GM23338 (cell line): ENCODE measurements around the gene DHX58.

Experiments used
- CREB1 ChIP-seq: fragments of 250-450 bp; sonication (Bioruptor Pico); IDR thresholded peaks from 2 replicates; pipeline ENCODE4 v1.5.0; 2020; ENCODE audit warnings: low read depth, mild to moderate bottlenecking, moderate library complexity
- EZH2 ChIP-seq: fragments of 200-600 bp; sonication (generic); IDR thresholded peaks from one replicate; pipeline ENCODE4 v1.8.0; 2017; ENCODE audit warnings: antibody characterized with exemption, mild to moderate bottlenecking, low read depth; ENCODE audit not compliant: unreplicated experiment
- EZH2phosphoT487 ChIP-seq: fragments of 200-600 bp; sonication (generic); IDR thresholded peaks from one replicate; pipeline ENCODE4 v1.8.1; 2018; ENCODE audit warnings: antibody characterized with exemption; ENCODE audit not compliant: unreplicated experiment
- JUNB ChIP-seq: IDR thresholded peaks from one replicate; pipeline ENCODE4 v1.6.1; 2016; ENCODE audit warnings: antibody characterized with exemption; ENCODE audit not compliant: unreplicated experiment
- NANOG ChIP-seq: IDR thresholded peaks from 2 replicates; pipeline ENCODE4 v1.6.1; 2016; ENCODE audit warnings: antibody characterized with exemption, borderline replicate concordance
- POLR2AphosphoS5 ChIP-seq: IDR thresholded peaks from 2 replicates; pipeline ENCODE4 v1.6.1; 2016; ENCODE audit warnings: antibody characterized with exemption, low read depth
- STAT1 ChIP-seq: IDR thresholded peaks from one replicate; pipeline ENCODE4 v1.6.1; 2016; ENCODE audit warnings: antibody characterized with exemption; ENCODE audit not compliant: unreplicated experiment
- ZNF114 ChIP-seq: fragments of 250-450 bp; sonication (Bioruptor Pico); IDR thresholded peaks from 2 replicates; pipeline ENCODE4 v1.5.0; 2020; ENCODE audit warnings: mild to moderate bottlenecking, moderate library complexity
- ZNF331 ChIP-seq: fragments of 250-450 bp; sonication (Bioruptor Pico); IDR thresholded peaks from 2 replicates; pipeline ENCODE4 v1.5.0; 2020; ENCODE audit warnings: low read depth, mild to moderate bottlenecking, moderate library complexity
- TF ChIP-seq, protein P1 (sequence below), 2 experiments: fragments of 200-600 bp in 1 of 2; sonication (generic) in 1 of 2; conservative IDR thresholded peaks; 2 replicates each; pipeline versions ENCODE4 v1.5.1 to v1.6.1; 2016 to 2017; ENCODE audit warnings: antibody characterized with exemption in 2 of 2, low read depth in 2 of 2, mild to moderate bottlenecking in 2 of 2, moderate library complexity in 1 of 2
- TF ChIP-seq, protein P2 (sequence below): IDR thresholded peaks from one replicate; pipeline ENCODE4 v1.6.1; 2018; ENCODE audit warnings: antibody characterized with exemption; ENCODE audit not compliant: unreplicated experiment
- TF ChIP-seq, protein P3 (sequence below): IDR thresholded peaks from 2 replicates; pipeline ENCODE4 v1.6.1; 2016; ENCODE audit warnings: antibody characterized with exemption
- TF ChIP-seq, protein P4 (sequence below): fragments of 250-450 bp; sonication (Bioruptor Pico); IDR thresholded peaks from 2 replicates; pipeline ENCODE4 v1.5.0; 2020; ENCODE audit warnings: mild to moderate bottlenecking, moderate library complexity

DNA sequence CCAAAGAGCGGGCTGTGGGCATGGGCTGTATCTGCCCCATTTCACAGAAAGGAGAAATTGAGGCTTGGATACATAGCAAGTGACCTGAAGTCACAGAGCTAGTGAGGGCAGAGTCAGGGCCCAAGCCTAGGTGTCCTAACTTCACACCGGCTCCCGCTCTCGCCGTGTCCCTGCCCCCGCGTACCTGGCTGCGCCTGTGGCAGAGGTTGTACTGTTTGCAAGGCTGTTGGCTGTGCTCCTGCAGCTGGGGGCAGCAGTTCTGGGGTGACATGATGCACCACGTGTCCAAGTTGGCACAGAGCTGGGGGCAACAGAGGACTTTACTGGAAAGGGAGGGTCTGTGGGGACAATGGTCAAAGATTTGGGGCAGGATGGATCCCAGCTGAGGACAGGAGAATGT, 3.4 kb downstream of the DHX58 start:
- TF ChIP-seq, protein P1, sequence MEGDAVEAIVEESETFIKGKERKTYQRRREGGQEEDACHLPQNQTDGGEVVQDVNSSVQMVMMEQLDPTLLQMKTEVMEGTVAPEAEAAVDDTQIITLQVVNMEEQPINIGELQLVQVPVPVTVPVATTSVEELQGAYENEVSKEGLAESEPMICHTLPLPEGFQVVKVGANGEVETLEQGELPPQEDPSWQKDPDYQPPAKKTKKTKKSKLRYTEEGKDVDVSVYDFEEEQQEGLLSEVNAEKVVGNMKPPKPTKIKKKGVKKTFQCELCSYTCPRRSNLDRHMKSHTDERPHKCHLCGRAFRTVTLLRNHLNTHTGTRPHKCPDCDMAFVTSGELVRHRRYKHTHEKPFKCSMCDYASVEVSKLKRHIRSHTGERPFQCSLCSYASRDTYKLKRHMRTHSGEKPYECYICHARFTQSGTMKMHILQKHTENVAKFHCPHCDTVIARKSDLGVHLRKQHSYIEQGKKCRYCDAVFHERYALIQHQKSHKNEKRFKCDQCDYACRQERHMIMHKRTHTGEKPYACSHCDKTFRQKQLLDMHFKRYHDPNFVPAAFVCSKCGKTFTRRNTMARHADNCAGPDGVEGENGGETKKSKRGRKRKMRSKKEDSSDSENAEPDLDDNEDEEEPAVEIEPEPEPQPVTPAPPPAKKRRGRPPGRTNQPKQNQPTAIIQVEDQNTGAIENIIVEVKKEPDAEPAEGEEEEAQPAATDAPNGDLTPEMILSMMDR (conservative IDR thresholded peaks at IDR 0.05; ENCODE audit: low read depth in 2 of 2) = no peak
- no peak for TF ChIP-seq EZH2
- TF ChIP-seq NANOG = no peak
- TF ChIP-seq, protein P2, sequence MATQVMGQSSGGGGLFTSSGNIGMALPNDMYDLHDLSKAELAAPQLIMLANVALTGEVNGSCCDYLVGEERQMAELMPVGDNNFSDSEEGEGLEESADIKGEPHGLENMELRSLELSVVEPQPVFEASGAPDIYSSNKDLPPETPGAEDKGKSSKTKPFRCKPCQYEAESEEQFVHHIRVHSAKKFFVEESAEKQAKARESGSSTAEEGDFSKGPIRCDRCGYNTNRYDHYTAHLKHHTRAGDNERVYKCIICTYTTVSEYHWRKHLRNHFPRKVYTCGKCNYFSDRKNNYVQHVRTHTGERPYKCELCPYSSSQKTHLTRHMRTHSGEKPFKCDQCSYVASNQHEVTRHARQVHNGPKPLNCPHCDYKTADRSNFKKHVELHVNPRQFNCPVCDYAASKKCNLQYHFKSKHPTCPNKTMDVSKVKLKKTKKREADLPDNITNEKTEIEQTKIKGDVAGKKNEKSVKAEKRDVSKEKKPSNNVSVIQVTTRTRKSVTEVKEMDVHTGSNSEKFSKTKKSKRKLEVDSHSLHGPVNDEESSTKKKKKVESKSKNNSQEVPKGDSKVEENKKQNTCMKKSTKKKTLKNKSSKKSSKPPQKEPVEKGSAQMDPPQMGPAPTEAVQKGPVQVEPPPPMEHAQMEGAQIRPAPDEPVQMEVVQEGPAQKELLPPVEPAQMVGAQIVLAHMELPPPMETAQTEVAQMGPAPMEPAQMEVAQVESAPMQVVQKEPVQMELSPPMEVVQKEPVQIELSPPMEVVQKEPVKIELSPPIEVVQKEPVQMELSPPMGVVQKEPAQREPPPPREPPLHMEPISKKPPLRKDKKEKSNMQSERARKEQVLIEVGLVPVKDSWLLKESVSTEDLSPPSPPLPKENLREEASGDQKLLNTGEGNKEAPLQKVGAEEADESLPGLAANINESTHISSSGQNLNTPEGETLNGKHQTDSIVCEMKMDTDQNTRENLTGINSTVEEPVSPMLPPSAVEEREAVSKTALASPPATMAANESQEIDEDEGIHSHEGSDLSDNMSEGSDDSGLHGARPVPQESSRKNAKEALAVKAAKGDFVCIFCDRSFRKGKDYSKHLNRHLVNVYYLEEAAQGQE = no peak
- TF ChIP-seq POLR2AphosphoS5 = no peak
- no peak for TF ChIP-seq EZH2phosphoT487
- TF ChIP-seq, protein P3, sequence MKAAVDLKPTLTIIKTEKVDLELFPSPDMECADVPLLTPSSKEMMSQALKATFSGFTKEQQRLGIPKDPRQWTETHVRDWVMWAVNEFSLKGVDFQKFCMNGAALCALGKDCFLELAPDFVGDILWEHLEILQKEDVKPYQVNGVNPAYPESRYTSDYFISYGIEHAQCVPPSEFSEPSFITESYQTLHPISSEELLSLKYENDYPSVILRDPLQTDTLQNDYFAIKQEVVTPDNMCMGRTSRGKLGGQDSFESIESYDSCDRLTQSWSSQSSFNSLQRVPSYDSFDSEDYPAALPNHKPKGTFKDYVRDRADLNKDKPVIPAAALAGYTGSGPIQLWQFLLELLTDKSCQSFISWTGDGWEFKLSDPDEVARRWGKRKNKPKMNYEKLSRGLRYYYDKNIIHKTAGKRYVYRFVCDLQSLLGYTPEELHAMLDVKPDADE = no peak
- TF ChIP-seq ZNF114 (CRISPR knock-in tag) = no peak
- no peak for TF ChIP-seq CREB1 (CRISPR knock-in tag)
- TF ChIP-seq JUNB = no peak
- no peak for TF ChIP-seq ZNF331
- TF ChIP-seq, protein P4, sequence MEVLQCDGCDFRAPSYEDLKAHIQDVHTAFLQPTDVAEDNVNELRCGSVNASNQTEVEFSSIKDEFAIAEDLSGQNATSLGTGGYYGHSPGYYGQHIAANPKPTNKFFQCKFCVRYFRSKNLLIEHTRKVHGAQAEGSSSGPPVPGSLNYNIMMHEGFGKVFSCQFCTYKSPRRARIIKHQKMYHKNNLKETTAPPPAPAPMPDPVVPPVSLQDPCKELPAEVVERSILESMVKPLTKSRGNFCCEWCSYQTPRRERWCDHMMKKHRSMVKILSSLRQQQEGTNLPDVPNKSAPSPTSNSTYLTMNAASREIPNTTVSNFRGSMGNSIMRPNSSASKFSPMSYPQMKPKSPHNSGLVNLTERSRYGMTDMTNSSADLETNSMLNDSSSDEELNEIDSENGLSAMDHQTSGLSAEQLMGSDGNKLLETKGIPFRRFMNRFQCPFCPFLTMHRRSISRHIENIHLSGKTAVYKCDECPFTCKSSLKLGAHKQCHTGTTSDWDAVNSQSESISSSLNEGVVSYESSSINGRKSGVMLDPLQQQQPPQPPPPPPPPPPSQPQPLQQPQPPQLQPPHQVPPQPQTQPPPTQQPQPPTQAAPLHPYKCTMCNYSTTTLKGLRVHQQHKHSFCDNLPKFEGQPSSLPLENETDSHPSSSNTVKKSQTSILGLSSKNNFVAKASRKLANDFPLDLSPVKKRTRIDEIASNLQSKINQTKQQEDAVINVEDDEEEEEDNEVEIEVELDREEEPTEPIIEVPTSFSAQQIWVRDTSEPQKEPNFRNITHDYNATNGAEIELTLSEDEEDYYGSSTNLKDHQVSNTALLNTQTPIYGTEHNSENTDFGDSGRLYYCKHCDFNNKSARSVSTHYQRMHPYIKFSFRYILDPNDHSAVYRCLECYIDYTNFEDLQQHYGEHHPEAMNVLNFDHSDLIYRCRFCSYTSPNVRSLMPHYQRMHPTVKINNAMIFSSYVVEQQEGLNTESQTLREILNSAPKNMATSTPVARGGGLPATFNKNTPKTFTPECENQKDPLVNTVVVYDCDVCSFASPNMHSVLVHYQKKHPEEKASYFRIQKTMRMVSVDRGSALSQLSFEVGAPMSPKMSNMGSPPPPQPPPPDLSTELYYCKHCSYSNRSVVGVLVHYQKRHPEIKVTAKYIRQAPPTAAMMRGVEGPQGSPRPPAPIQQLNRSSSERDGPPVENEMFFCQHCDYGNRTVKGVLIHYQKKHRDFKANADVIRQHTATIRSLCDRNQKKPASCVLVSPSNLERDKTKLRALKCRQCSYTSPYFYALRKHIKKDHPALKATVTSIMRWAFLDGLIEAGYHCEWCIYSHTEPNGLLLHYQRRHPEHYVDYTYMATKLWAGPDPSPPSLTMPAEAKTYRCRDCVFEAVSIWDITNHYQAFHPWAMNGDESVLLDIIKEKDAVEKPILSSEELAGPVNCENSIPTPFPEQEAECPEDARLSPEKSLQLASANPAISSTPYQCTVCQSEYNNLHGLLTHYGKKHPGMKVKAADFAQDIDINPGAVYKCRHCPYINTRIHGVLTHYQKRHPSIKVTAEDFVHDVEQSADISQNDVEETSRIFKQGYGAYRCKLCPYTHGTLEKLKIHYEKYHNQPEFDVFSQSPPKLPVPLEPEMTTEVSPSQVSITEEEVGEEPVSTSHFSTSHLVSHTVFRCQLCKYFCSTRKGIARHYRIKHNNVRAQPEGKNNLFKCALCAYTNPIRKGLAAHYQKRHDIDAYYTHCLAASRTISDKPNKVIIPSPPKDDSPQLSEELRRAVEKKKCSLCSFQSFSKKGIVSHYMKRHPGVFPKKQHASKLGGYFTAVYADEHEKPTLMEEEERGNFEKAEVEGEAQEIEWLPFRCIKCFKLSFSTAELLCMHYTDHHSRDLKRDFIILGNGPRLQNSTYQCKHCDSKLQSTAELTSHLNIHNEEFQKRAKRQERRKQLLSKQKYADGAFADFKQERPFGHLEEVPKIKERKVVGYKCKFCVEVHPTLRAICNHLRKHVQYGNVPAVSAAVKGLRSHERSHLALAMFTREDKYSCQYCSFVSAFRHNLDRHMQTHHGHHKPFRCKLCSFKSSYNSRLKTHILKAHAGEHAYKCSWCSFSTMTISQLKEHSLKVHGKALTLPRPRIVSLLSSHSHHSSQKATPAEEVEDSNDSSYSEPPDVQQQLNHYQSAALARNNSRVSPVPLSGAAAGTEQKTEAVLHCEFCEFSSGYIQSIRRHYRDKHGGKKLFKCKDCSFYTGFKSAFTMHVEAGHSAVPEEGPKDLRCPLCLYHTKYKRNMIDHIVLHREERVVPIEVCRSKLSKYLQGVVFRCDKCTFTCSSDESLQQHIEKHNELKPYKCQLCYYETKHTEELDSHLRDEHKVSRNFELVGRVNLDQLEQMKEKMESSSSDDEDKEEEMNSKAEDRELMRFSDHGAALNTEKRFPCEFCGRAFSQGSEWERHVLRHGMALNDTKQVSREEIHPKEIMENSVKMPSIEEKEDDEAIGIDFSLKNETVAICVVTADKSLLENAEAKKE (CRISPR knock-in tag) = no peak
- TF ChIP-seq STAT1 = no peak
